ENCODE measurements around the gene TAF15.

The TAF15 gene

GRCh38 chr17:35766903-35767510 lies 42.3 kb upstream of the TAF15 start:
- FAIRE-seq (no peak), DNase-seq (ENCODE audit: insufficient read length, low spot score) (no peak)
- no peak for TF ChIP-seq POLR2A (IDR thresholded peaks at IDR 0.05; ENCODE audit: low read depth, low read length)
- no peak for TF ChIP-seq PAX5 (IDR thresholded peaks at IDR 0.05; ENCODE audit: insufficient read depth, low read length, severe bottlenecking)
- TF ChIP-seq POU2F2 (IDR thresholded peaks at IDR 0.05; ENCODE audit: low read depth, low read length): no peak
- TF ChIP-seq POLR2AphosphoS5 (IDR thresholded peaks at IDR 0.05; ENCODE audit: low read depth, low read length): no peak
- TF ChIP-seq SPI1 (IDR thresholded peaks at IDR 0.05; ENCODE audit: low read depth, low read length): no peak

GRCh38 chr17:35768797-35769196 lies 40.5 kb upstream of the TAF15 start:
- FAIRE-seq (no peak), DNase-seq (ENCODE audit: insufficient read length, low spot score) (no peak)
- TF ChIP-seq POLR2AphosphoS5 (IDR thresholded peaks at IDR 0.05; ENCODE audit: low read depth, low read length) (no peak), SPI1 (IDR thresholded peaks at IDR 0.05; ENCODE audit: low read depth, low read length) (no peak), PAX5 (IDR thresholded peaks at IDR 0.05; ENCODE audit: insufficient read depth, low read length, severe bottlenecking) (no peak), TAF1 (IDR thresholded peaks at IDR 0.05; ENCODE audit: low read depth, low read length) (no peak), POU2F2 (IDR thresholded peaks at IDR 0.05; ENCODE audit: low read depth, low read length) (no peak)

GRCh38 chr17:35769895-35770486 lies 39.3 kb upstream of the TAF15 start:
- FAIRE-seq: no peak
- no peak for TF ChIP-seq PAX5 (IDR thresholded peaks at IDR 0.05; ENCODE audit: insufficient read depth, low read length, severe bottlenecking)
- TF ChIP-seq POLR2A (IDR thresholded peaks at IDR 0.05; ENCODE audit: low read depth, low read length): no peak
- TF ChIP-seq POLR2AphosphoS5 (IDR thresholded peaks at IDR 0.05; ENCODE audit: low read depth, low read length): no peak
- TF ChIP-seq TAF1 (IDR thresholded peaks at IDR 0.05; ENCODE audit: low read depth, low read length): no peak
- no peak for TF ChIP-seq POU2F2 (IDR thresholded peaks at IDR 0.05; ENCODE audit: low read depth, low read length)
- no peak for TF ChIP-seq SPI1 (IDR thresholded peaks at IDR 0.05; ENCODE audit: low read depth, low read length)
- DNase-seq (ENCODE audit: insufficient read length, low spot score): no peak

- TF ChIP-seq POU2F2 (IDR thresholded peaks at IDR 0.05; ENCODE audit: low read depth, low read length) (no peak), POLR2AphosphoS5 (IDR thresholded peaks at IDR 0.05; ENCODE audit: low read depth, low read length) (no peak), POLR2A (IDR thresholded peaks at IDR 0.05; ENCODE audit: low read depth, low read length) (no peak), PAX5 (IDR thresholded peaks at IDR 0.05; ENCODE audit: insufficient read depth, low read length, severe bottlenecking) (no peak), SPI1 (IDR thresholded peaks at IDR 0.05; ENCODE audit: low read depth, low read length) (no peak), TAF1 (IDR thresholded peaks at IDR 0.05; ENCODE audit: low read depth, low read length) (no peak)
- DNase-seq (ENCODE audit: insufficient read length, low spot score) (no peak), FAIRE-seq (no peak)
Observed at GRCh38 chr17:35773129-35773528, 36.2 kb upstream of the TAF15 start.

GRCh38 chr17:35773679-35774425 lies 35.4 kb upstream of the TAF15 start:
- DNase-seq (ENCODE audit: insufficient read length, low spot score) (no peak), FAIRE-seq (no peak)
- no peak for TF ChIP-seq PAX5 (IDR thresholded peaks at IDR 0.05; ENCODE audit: insufficient read depth, low read length, severe bottlenecking)

- FAIRE-seq (no peak), DNase-seq (ENCODE audit: insufficient read length, low spot score) (no peak)
Observed at GRCh38 chr17:35774499-35774898, 34.8 kb upstream of the TAF15 start.

GRCh38 chr17:35775039-35775438 lies 34.2 kb upstream of the TAF15 start:
- FAIRE-seq (no peak), DNase-seq (ENCODE audit: insufficient read length, low spot score) (no peak)
- TF ChIP-seq POLR2A (IDR thresholded peaks at IDR 0.05; ENCODE audit: low read depth, low read length): no peak
- no peak for TF ChIP-seq SPI1 (IDR thresholded peaks at IDR 0.05; ENCODE audit: low read depth, low read length)
- TF ChIP-seq TAF1 (IDR thresholded peaks at IDR 0.05; ENCODE audit: low read depth, low read length): no peak
- TF ChIP-seq POU2F2 (IDR thresholded peaks at IDR 0.05; ENCODE audit: low read depth, low read length): no peak
- TF ChIP-seq PAX5 (IDR thresholded peaks at IDR 0.05; ENCODE audit: insufficient read depth, low read length, severe bottlenecking): no peak
- TF ChIP-seq POLR2AphosphoS5 (IDR thresholded peaks at IDR 0.05; ENCODE audit: low read depth, low read length): no peak

More at GRCh38 chr17:35774499-35774898, 34.8 kb upstream of the TAF15 start:
- TF ChIP-seq POU2F2 (IDR thresholded peaks at IDR 0.05; ENCODE audit: low read depth, low read length) (no peak), PAX5 (IDR thresholded peaks at IDR 0.05; ENCODE audit: insufficient read depth, low read length, severe bottlenecking) (no peak), POLR2A (IDR thresholded peaks at IDR 0.05; ENCODE audit: low read depth, low read length) (no peak), SPI1 (IDR thresholded peaks at IDR 0.05; ENCODE audit: low read depth, low read length) (no peak), TAF1 (IDR thresholded peaks at IDR 0.05; ENCODE audit: low read depth, low read length) (no peak), POLR2AphosphoS5 (IDR thresholded peaks at IDR 0.05; ENCODE audit: low read depth, low read length) (no peak)

GRCh38 chr17:35775583-35775982 lies 33.7 kb upstream of the TAF15 start:
- DNase-seq (ENCODE audit: insufficient read length, low spot score) (no peak), FAIRE-seq (no peak)
- TF ChIP-seq POLR2A (IDR thresholded peaks at IDR 0.05; ENCODE audit: low read depth, low read length): no peak
- no peak for TF ChIP-seq TAF1 (IDR thresholded peaks at IDR 0.05; ENCODE audit: low read depth, low read length)
- no peak for TF ChIP-seq POLR2AphosphoS5 (IDR thresholded peaks at IDR 0.05; ENCODE audit: low read depth, low read length)
- TF ChIP-seq PAX5 (IDR thresholded peaks at IDR 0.05; ENCODE audit: insufficient read depth, low read length, severe bottlenecking): no peak
- TF ChIP-seq POU2F2 (IDR thresholded peaks at IDR 0.05; ENCODE audit: low read depth, low read length): no peak
- TF ChIP-seq SPI1 (IDR thresholded peaks at IDR 0.05; ENCODE audit: low read depth, low read length): no peak

- DNase-seq (ENCODE audit: insufficient read length, low spot score) (no peak), FAIRE-seq (no peak)
- TF ChIP-seq PAX5 (IDR thresholded peaks at IDR 0.05; ENCODE audit: insufficient read depth, low read length, severe bottlenecking) (no peak), POLR2A (IDR thresholded peaks at IDR 0.05; ENCODE audit: low read depth, low read length) (no peak), SPI1 (IDR thresholded peaks at IDR 0.05; ENCODE audit: low read depth, low read length) (no peak), TAF1 (IDR thresholded peaks at IDR 0.05; ENCODE audit: low read depth, low read length) (no peak), POU2F2 (IDR thresholded peaks at IDR 0.05; ENCODE audit: low read depth, low read length) (no peak), POLR2AphosphoS5 (IDR thresholded peaks at IDR 0.05; ENCODE audit: low read depth, low read length) (no peak)
Observed at GRCh38 chr17:35778641-35779196, 30.6 kb upstream of the TAF15 start.

All from GM12891 (cell line).